ENCODE results near the gene TASOR2.
A peak's percentile ranks its signal among the peaks of the same experiment; 100 is the strongest.

Gene TASOR2

GRCh38 chr10:5679606-5680005 is 5.0 kb upstream of the TASOR2 start:
- DNase-seq (ENCODE audit: low read depth in 2 of 2, low spot score in 1 of 2) = no peak

- no peak for DNase-seq (ENCODE audit: low read depth in 2 of 2, low spot score in 1 of 2)
These were observed 2.7 kb upstream of the TASOR2 start for GRCh38 chr10:5681930-5682329.

- no peak for DNase-seq (ENCODE audit: low read depth in 2 of 2, low spot score in 1 of 2)
These were observed 1.6 kb upstream of the TASOR2 start for GRCh38 chr10:5683065-5683464.

GRCh38 chr10:5684971-5685763 is 529 bp downstream of the TASOR2 start:
- peak; percentile 34 to 40 for DNase-seq (ENCODE audit: low read depth in 2 of 2, low spot score in 1 of 2)

GRCh38 chr10:5685764-5686240 is 1.2 kb downstream of the TASOR2 start:
- no peak for DNase-seq (ENCODE audit: low read depth in 2 of 2, low spot score in 1 of 2)

GRCh38 chr10:5688587-5688986 is 3.9 kb downstream of the TASOR2 start:
- no peak for DNase-seq (ENCODE audit: low read depth in 2 of 2, low spot score in 1 of 2)

- no peak for DNase-seq (ENCODE audit: low read depth in 2 of 2, low spot score in 1 of 2)
These were observed 7.1 kb downstream of the TASOR2 start for GRCh38 chr10:5691786-5692185.

- DNase-seq (ENCODE audit: low read depth in 2 of 2, low spot score in 1 of 2) = peak; percentile 28 to 67
These were observed 8.1 kb downstream of the TASOR2 start for GRCh38 chr10:5692461-5693358.

GRCh38 chr10:5694573-5694972 is 9.9 kb downstream of the TASOR2 start:
- DNase-seq (ENCODE audit: low read depth in 2 of 2, low spot score in 1 of 2) = no peak

GRCh38 chr10:5697342-5697741 is 12.7 kb downstream of the TASOR2 start:
- DNase-seq (ENCODE audit: low read depth in 2 of 2, low spot score in 1 of 2) = no peak

- DNase-seq (ENCODE audit: low read depth in 2 of 2, low spot score in 1 of 2) = no peak
These were observed 13.4 kb downstream of the TASOR2 start for GRCh38 chr10:5698062-5698461.

- DNase-seq (ENCODE audit: low read depth in 2 of 2, low spot score in 1 of 2) = no peak
These were observed 23.7 kb downstream of the TASOR2 start for GRCh38 chr10:5708356-5708755.

GRCh38 chr10:5709865-5710264 is 25.2 kb downstream of the TASOR2 start:
- DNase-seq (ENCODE audit: low read depth in 2 of 2, low spot score in 1 of 2) = no peak

- no peak for DNase-seq (ENCODE audit: low read depth in 2 of 2, low spot score in 1 of 2)
These were observed 26.2 kb downstream of the TASOR2 start for GRCh38 chr10:5710859-5711258.

GRCh38 chr10:5711642-5712041 is 27.0 kb downstream of the TASOR2 start:
- DNase-seq (ENCODE audit: low read depth in 2 of 2, low spot score in 1 of 2) = no peak

- DNase-seq (ENCODE audit: low read depth in 2 of 2, low spot score in 1 of 2) = no peak
These were observed 34.9 kb downstream of the TASOR2 start for GRCh38 chr10:5719546-5719945.

GRCh38 chr10:5720182-5720581 is 35.5 kb downstream of the TASOR2 start:
- no peak for DNase-seq (ENCODE audit: low read depth in 2 of 2, low spot score in 1 of 2)

- no peak for DNase-seq (ENCODE audit: low read depth in 2 of 2, low spot score in 1 of 2)
These were observed 39.1 kb downstream of the TASOR2 start for GRCh38 chr10:5723692-5724091.

- no peak for DNase-seq (ENCODE audit: low read depth in 2 of 2, low spot score in 1 of 2)
These were observed 46.1 kb downstream of the TASOR2 start for GRCh38 chr10:5730766-5731165.

GRCh38 chr10:5731559-5731958 is 46.9 kb downstream of the TASOR2 start:
- no peak for DNase-seq (ENCODE audit: low read depth in 2 of 2, low spot score in 1 of 2)

GRCh38 chr10:5732141-5732540 is 47.5 kb downstream of the TASOR2 start:
- DNase-seq (ENCODE audit: low read depth in 2 of 2, low spot score in 1 of 2) = no peak

All from stimulated activated CD8-positive, alpha-beta memory T cell treated with anti-CD3 and anti-CD28 coated beads, Interleukin-4, amount 100 ng/mL, for 4 hours (primary cell).